HL-60 (cell line): ENCODE results near the gene DCAF10.

Source experiments
- CTCF ChIP-seq: IDR thresholded peaks from one replicate; pipeline ENCODE4 v1.5.1; 2011; ENCODE audit warnings: low read length, control low read depth, inconsistent platforms; ENCODE audit not compliant: insufficient read depth
- POLR2AphosphoS5 ChIP-seq: IDR thresholded peaks from 2 replicates; pipeline ENCODE4 v1.6.1; 2012; ENCODE audit warnings: low read depth
- TF ChIP-seq, protein P1 (sequence below): IDR thresholded peaks from 2 replicates; pipeline ENCODE4 v1.6.1; 2012; ENCODE audit warnings: low read depth; ENCODE audit not compliant: insufficient replicate concordance

DNA sequence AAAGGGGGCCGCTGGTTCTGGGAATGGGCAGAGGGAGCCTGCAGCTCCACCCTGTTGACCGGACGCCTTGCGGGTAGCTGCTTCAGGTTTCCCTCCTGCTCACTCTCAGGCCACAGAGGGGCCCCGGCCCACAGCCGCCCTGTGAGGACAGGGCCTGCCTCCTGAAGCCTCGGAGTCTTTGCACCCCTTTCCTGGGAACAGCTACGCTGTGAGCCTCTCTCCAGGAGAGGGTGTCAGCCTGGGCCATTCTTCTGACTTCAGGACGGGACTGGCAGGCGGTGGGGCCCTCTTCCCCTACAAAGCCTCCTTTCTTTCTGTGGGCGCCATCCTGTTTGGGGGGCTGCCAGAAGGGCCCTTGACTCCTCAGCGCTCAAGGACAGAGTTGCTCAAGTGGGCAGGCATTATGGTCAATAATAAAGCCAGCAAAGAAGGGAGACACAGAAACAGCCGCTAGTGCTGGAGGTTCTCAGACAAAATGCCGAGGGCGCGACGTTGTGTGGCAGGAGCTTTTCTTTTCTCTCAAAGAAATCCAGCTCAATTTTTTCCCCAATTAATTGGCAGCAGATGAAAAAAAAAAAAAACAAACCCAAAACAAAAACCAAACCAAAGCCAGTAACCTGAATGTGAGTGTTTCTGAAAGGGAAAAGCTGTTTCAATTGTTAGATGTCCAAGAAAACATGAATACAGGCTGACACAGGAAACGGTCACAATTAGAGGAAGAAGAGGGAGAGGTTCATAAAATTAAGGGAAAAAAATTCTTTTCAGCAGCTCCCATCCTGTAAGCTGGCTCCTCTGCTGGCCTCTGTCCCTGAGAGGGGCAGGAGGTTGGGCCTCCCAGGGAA lies 116.1 kb downstream of the DCAF10 start:
- TF ChIP-seq CTCF (no peak), POLR2AphosphoS5 (no peak)
- TF ChIP-seq, protein P1, sequence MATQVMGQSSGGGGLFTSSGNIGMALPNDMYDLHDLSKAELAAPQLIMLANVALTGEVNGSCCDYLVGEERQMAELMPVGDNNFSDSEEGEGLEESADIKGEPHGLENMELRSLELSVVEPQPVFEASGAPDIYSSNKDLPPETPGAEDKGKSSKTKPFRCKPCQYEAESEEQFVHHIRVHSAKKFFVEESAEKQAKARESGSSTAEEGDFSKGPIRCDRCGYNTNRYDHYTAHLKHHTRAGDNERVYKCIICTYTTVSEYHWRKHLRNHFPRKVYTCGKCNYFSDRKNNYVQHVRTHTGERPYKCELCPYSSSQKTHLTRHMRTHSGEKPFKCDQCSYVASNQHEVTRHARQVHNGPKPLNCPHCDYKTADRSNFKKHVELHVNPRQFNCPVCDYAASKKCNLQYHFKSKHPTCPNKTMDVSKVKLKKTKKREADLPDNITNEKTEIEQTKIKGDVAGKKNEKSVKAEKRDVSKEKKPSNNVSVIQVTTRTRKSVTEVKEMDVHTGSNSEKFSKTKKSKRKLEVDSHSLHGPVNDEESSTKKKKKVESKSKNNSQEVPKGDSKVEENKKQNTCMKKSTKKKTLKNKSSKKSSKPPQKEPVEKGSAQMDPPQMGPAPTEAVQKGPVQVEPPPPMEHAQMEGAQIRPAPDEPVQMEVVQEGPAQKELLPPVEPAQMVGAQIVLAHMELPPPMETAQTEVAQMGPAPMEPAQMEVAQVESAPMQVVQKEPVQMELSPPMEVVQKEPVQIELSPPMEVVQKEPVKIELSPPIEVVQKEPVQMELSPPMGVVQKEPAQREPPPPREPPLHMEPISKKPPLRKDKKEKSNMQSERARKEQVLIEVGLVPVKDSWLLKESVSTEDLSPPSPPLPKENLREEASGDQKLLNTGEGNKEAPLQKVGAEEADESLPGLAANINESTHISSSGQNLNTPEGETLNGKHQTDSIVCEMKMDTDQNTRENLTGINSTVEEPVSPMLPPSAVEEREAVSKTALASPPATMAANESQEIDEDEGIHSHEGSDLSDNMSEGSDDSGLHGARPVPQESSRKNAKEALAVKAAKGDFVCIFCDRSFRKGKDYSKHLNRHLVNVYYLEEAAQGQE: no peak
